Lower leg skin (tissue), 3 donors: ENCODE results near the gene USP10.

Experiments used
- POLR2A ChIP-seq, 2 donors: fragments of 450-650 bp; IDR thresholded peaks; one replicate each; pipeline ENCODE4 v1.6.1; 2016 to 2017; ENCODE audit warnings: antibody characterized with exemption in 2 of 2, mild to moderate bottlenecking in 1 of 2, moderate library complexity in 1 of 2
- TF ChIP-seq, protein P1 (sequence below), 3 donors: fragments of 450-650 bp; IDR thresholded peaks; one replicate each; pipeline ENCODE4 v1.5.1; 2016; ENCODE audit warnings: antibody characterized with exemption in 3 of 3, mild to moderate bottlenecking in 3 of 3, moderate library complexity in 2 of 3

- TF ChIP-seq, protein P1, sequence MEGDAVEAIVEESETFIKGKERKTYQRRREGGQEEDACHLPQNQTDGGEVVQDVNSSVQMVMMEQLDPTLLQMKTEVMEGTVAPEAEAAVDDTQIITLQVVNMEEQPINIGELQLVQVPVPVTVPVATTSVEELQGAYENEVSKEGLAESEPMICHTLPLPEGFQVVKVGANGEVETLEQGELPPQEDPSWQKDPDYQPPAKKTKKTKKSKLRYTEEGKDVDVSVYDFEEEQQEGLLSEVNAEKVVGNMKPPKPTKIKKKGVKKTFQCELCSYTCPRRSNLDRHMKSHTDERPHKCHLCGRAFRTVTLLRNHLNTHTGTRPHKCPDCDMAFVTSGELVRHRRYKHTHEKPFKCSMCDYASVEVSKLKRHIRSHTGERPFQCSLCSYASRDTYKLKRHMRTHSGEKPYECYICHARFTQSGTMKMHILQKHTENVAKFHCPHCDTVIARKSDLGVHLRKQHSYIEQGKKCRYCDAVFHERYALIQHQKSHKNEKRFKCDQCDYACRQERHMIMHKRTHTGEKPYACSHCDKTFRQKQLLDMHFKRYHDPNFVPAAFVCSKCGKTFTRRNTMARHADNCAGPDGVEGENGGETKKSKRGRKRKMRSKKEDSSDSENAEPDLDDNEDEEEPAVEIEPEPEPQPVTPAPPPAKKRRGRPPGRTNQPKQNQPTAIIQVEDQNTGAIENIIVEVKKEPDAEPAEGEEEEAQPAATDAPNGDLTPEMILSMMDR (IDR thresholded peaks at IDR 0.05): no peak
- no peak for TF ChIP-seq POLR2A (IDR thresholded peaks at IDR 0.05)
Observed at GRCh38 chr16:84659656-84660300, 40.0 kb upstream of the USP10 start.
